Stimulated activated naive CD8-positive, alpha-beta T cell treated with anti-CD3 and anti-CD28 coated beads, Interleukin-15, amount 100 ng/mL, for 72 hours (primary cell): Measurements from ENCODE around the gene CELF2.

Experiments used
- ATAC-seq: fragments of 150-1000 bp; cut with Tn5 transposase; 2 replicates; pipeline ENCODE4 v1.10.0; 2021; ENCODE audit warnings: mild to moderate bottlenecking, moderate library complexity
- DNase-seq, 2 donors: peaks; one replicate each; pipeline ENCODE4 v3.0.0; 2021 to 2022
- H3K27ac Mint-ChIP-seq, 2 donors: one replicate each; pipeline ENCODE4 v1.8.0; 2022; ENCODE audit warnings: mild to moderate bottlenecking in 2 of 2, mixed read lengths in 2 of 2, moderate library complexity in 2 of 2
- H3K27me3 Mint-ChIP-seq: one replicate; pipeline ENCODE4 v1.8.0; 2022; ENCODE audit warnings: mixed read lengths
- H3K4me1 Mint-ChIP-seq: one replicate; pipeline ENCODE4 v1.8.0; 2022; ENCODE audit warnings: mild to moderate bottlenecking, mixed read lengths
- H3K4me3 Mint-ChIP-seq, 2 donors: one replicate each; pipeline ENCODE4 v1.8.0; 2022; ENCODE audit warnings: mild to moderate bottlenecking in 2 of 2, mixed read lengths in 2 of 2, moderate library complexity in 1 of 2
- H3K9me3 Mint-ChIP-seq, 2 donors: one replicate each; pipeline ENCODE4 v1.8.0; 2022; ENCODE audit warnings: mixed read lengths in 2 of 2

The CELF2 gene

GRCh38 chr10:11164551-11164802, 146.8 kb downstream of the CELF2 start:
- DNase-seq (no peak), ATAC-seq (no peak)
- Mint-ChIP-seq H3K4me1 (peaks cover 47% of the 10 kb centered on the region), H3K27me3 (no peaks in the 10 kb centered on the region), H3K27ac (peak overlapping the region; percentile 93 to 97), H3K4me3 (no peak overlapping the region), H3K9me3 (peaks cover 6 to 7% of the 10 kb centered on the region in 2 donors)

GRCh38 chr10:11164803-11165590, 147.3 kb downstream of the CELF2 start:
- H3K27me3 Mint-ChIP-seq = no peaks in the 10 kb centered on the region
- peak overlapping the region; percentile 97 to 99 for H3K27ac Mint-ChIP-seq
- H3K9me3 Mint-ChIP-seq = peaks cover 6 to 7% of the 10 kb centered on the region in 2 donors
- no peak overlapping the region for H3K4me3 Mint-ChIP-seq
- peaks cover 42% of the 10 kb centered on the region for H3K4me1 Mint-ChIP-seq
- DNase-seq (peak; percentile 76 to 88), ATAC-seq (peak; percentile 73)

- peaks cover 6 to 7% of the 10 kb centered on the region in 2 donors for H3K9me3 Mint-ChIP-seq
- peaks cover 37% of the 10 kb centered on the region for H3K4me1 Mint-ChIP-seq
- no peaks in the 10 kb centered on the region for H3K27me3 Mint-ChIP-seq
- DNase-seq (peak; percentile 75 to 87), ATAC-seq (peak; percentile 77)
- H3K27ac Mint-ChIP-seq = peak overlapping the region; percentile 97 to 99
- H3K4me3 Mint-ChIP-seq = no peak overlapping the region
These were observed 148.2 kb downstream of the CELF2 start for GRCh38 chr10:11165591-11166543.

- Mint-ChIP-seq H3K4me3 (no peak overlapping the region), H3K27me3 (no peaks in the 10 kb centered on the region), H3K9me3 (peaks cover 5% of the 10 kb centered on the region in 2 donors), H3K4me1 (peaks cover 31% of the 10 kb centered on the region), H3K27ac (peak overlapping the region in 1 of 2 donors; percentile 91)
- no peak for ATAC-seq
- DNase-seq = no peak
These were observed 148.9 kb downstream of the CELF2 start for GRCh38 chr10:11166550-11166949.

GRCh38 chr10:11167233-11167966, 149.7 kb downstream of the CELF2 start:
- Mint-ChIP-seq H3K4me3 (no peak overlapping the region), H3K4me1 (peaks cover 25% of the 10 kb centered on the region), H3K27ac (peak overlapping the region in 1 of 2 donors; percentile 91), H3K27me3 (no peaks in the 10 kb centered on the region), H3K9me3 (no peaks in the 10 kb centered on the region)
- no peak for ATAC-seq
- no peak for DNase-seq

- ATAC-seq (peak; percentile 2), DNase-seq (no peak)
- peaks cover 24% of the 10 kb centered on the region for H3K4me1 Mint-ChIP-seq
- no peaks in the 10 kb centered on the region for H3K9me3 Mint-ChIP-seq
- H3K27me3 Mint-ChIP-seq = no peaks in the 10 kb centered on the region
- no peak overlapping the region for H3K4me3 Mint-ChIP-seq
- H3K27ac Mint-ChIP-seq = no peak overlapping the region
These were observed 150.9 kb downstream of the CELF2 start for GRCh38 chr10:11168423-11169090.

- Mint-ChIP-seq H3K27me3 (no peaks in the 10 kb centered on the region), H3K27ac (no peak overlapping the region), H3K9me3 (no peaks in the 10 kb centered on the region), H3K4me3 (no peak overlapping the region), H3K4me1 (peaks cover 28% of the 10 kb centered on the region)
- DNase-seq = no peak
- no peak for ATAC-seq
These were observed 152.3 kb downstream of the CELF2 start for GRCh38 chr10:11169976-11170375.

GRCh38 chr10:11170574-11170973, 152.9 kb downstream of the CELF2 start:
- no peak overlapping the region for H3K27ac Mint-ChIP-seq
- ATAC-seq = no peak

GRCh38 chr10:11170993-11171851, 153.6 kb downstream of the CELF2 start:
- no peak overlapping the region for H3K4me3 Mint-ChIP-seq
- no peaks in the 10 kb centered on the region for H3K9me3 Mint-ChIP-seq
- peaks cover 40% of the 10 kb centered on the region for H3K4me1 Mint-ChIP-seq
- H3K27me3 Mint-ChIP-seq = no peaks in the 10 kb centered on the region
- peak; percentile 80 for ATAC-seq
- DNase-seq = peak in 1 of 2 donors; percentile 76
- peak overlapping the region in 1 of 2 donors; percentile 39 for H3K27ac Mint-ChIP-seq

More at GRCh38 chr10:11170574-11170973, 152.9 kb downstream of the CELF2 start:
- no peaks in the 10 kb centered on the region for H3K27me3 Mint-ChIP-seq
- H3K4me3 Mint-ChIP-seq = no peak overlapping the region
- no peaks in the 10 kb centered on the region for H3K9me3 Mint-ChIP-seq
- peaks cover 34% of the 10 kb centered on the region for H3K4me1 Mint-ChIP-seq
- no peak for DNase-seq

GRCh38 chr10:11173042-11173441, 155.4 kb downstream of the CELF2 start:
- Mint-ChIP-seq H3K27ac (peak overlapping the region; percentile 55 to 98), H3K27me3 (no peaks in the 10 kb centered on the region), H3K4me1 (peaks cover 58% of the 10 kb centered on the region), H3K9me3 (no peaks in the 10 kb centered on the region), H3K4me3 (peak overlapping the region in 1 of 2 donors; percentile 90)
- peak; percentile 2 for ATAC-seq
- DNase-seq = no peak

- Mint-ChIP-seq H3K4me3 (peak overlapping the region in 1 of 2 donors; percentile 90), H3K4me1 (peaks cover 85% of the 10 kb centered on the region), H3K27me3 (no peaks in the 10 kb centered on the region), H3K9me3 (no peaks in the 10 kb centered on the region), H3K27ac (peak overlapping the region; percentile 98 to 99)
- no peak for ATAC-seq
- DNase-seq = no peak
These were observed 158.2 kb downstream of the CELF2 start for GRCh38 chr10:11175823-11176243.

GRCh38 chr10:11176746-11177145, 159.1 kb downstream of the CELF2 start:
- ATAC-seq (peak; percentile 61), DNase-seq (peak; percentile 45 to 74)
- H3K4me1 Mint-ChIP-seq = peaks cover 94% of the 10 kb centered on the region
- peak overlapping the region in 1 of 2 donors; percentile 90 for H3K4me3 Mint-ChIP-seq
- peak overlapping the region; percentile 95 to 98 for H3K27ac Mint-ChIP-seq
- no peaks in the 10 kb centered on the region for H3K9me3 Mint-ChIP-seq
- H3K27me3 Mint-ChIP-seq = no peaks in the 10 kb centered on the region

GRCh38 chr10:11177381-11177780, 159.7 kb downstream of the CELF2 start:
- Mint-ChIP-seq H3K9me3 (no peaks in the 10 kb centered on the region), H3K4me1 (peaks cover 98% of the 10 kb centered on the region), H3K27me3 (no peaks in the 10 kb centered on the region), H3K4me3 (peak overlapping the region in 1 of 2 donors; percentile 90), H3K27ac (peak overlapping the region; percentile 95 to 98)
- ATAC-seq (no peak), DNase-seq (no peak)

GRCh38 chr10:11177926-11178471, 160.3 kb downstream of the CELF2 start:
- Mint-ChIP-seq H3K4me1 (peaks cover 99% of the 10 kb centered on the region), H3K9me3 (no peaks in the 10 kb centered on the region), H3K4me3 (peak overlapping the region in 1 of 2 donors; percentile 90), H3K27ac (peak overlapping the region; percentile 98), H3K27me3 (no peaks in the 10 kb centered on the region)
- peak; percentile 33 for ATAC-seq
- peak in 1 of 2 donors; percentile 45 for DNase-seq
